Stimulated activated CD8-positive, alpha-beta memory T cell treated with anti-CD3 and anti-CD28 coated beads, Interleukin-15, amount 100 ng/mL, for 24 hours (primary cell): ENCODE measurements around the gene FUS.

Experiments used
- DNase-seq: peaks from one replicate; pipeline ENCODE4 v3.0.0-alpha.2; 2020; ENCODE audit warnings: low read depth

Gene FUS

GRCh38 chr16:31202414-31203375 is 22.8 kb downstream of the FUS start, which contains the start of gene PYCARD:
Gene PYCARD, minus strand, starts transcription at chr16:31202760. Its CDS starts 70 bp downstream, at chr16:31202690.
- DNase-seq, result no peak

- DNase-seq, result no peak
Measured at GRCh38 chr16:31204871-31205666, 25.1 kb downstream of the FUS start.

- DNase-seq, result no peak
Measured at GRCh38 chr16:31206776-31207175, 26.8 kb downstream of the FUS start.

- DNase-seq, result no peak
Measured at GRCh38 chr16:31213342-31213741, 33.4 kb downstream of the FUS start.

- no peak for DNase-seq
Measured at GRCh38 chr16:31213877-31214707, 34.2 kb downstream of the FUS start, which contains the start of gene TRIM72. Gene TRIM72, plus strand, starts transcription at chr16:31214119. Its CDS starts 620 bp downstream, at chr16:31214739.

GRCh38 chr16:31214708-31215286 is 34.9 kb downstream of the FUS start:
- no peak for DNase-seq

- DNase-seq, result no peak
Measured at GRCh38 chr16:31215287-31216162, 35.6 kb downstream of the FUS start.

GRCh38 chr16:31216422-31217135 is 36.6 kb downstream of the FUS start, which contains the start of gene PYDC1:
Gene PYDC1, minus strand, starts transcription at chr16:31217135. Its CDS starts 107 bp downstream, at chr16:31217028.
- no peak for DNase-seq

GRCh38 chr16:31217136-31217530 is 37.2 kb downstream of the FUS start:
- no peak for DNase-seq

- DNase-seq, result no peak
Measured at GRCh38 chr16:31219154-31219741, 39.3 kb downstream of the FUS start.

GRCh38 chr16:31221357-31222160 is 41.6 kb downstream of the FUS start:
- DNase-seq, result no peak

GRCh38 chr16:31223044-31223443 is 43.1 kb downstream of the FUS start:
- DNase-seq, result no peak

- no peak for DNase-seq
Measured at GRCh38 chr16:31224092-31224955, 44.4 kb downstream of the FUS start.

- DNase-seq, result no peak
Measured at GRCh38 chr16:31225193-31225592, 45.3 kb downstream of the FUS start.

- no peak for DNase-seq
Measured at GRCh38 chr16:31228206-31228605, 48.3 kb downstream of the FUS start.

GRCh38 chr16:31229501-31229900 is 49.6 kb downstream of the FUS start:
- no peak for DNase-seq

GRCh38 chr16:31238041-31238440 is 58.1 kb downstream of the FUS start:
- no peak for DNase-seq
